Measurements from ENCODE around the gene TPH2.

- no peak for TF ChIP-seq CTCF (IDR thresholded peaks at IDR 0.05)
- TF ChIP-seq POLR2A (IDR thresholded peaks at IDR 0.05): no peak
Measured at GRCh38 chr12:72010356-72010755, 71.7 kb downstream of the TPH2 start.
